Measurements from ENCODE around the gene ALK. TPM values are rescaled to one million over a fixed set of nuclear protein-coding genes. Genes with fewer than 3 reads are reported as not detected.
A peak's percentile ranks its signal among the peaks of the same experiment; 100 is the strongest.

The ALK gene
- polyA plus RNA-seq, 1 of the 3 experiments (the other 2 are of a cell fraction) = 0.30 TPM

- ChIA-PET POLR2A (interaction anchor here (0.7 kb wide), 1 partner anchor 21 kb away, joined by 3 read pairs; no protein-coding TSS in a partner anchor), CTCF (interaction anchor here (0.6 to 1.0 kb wide), 2 partner anchors 15 to 56 kb away, joined by 3 read pairs; no protein-coding TSS in a partner anchor)
- 45% methylated on average over 6 of the region's 6 CpGs for WGBS (ENCODE audit: low lambda C conversion rate)
- H3K4me2 ChIP-seq = no peak overlapping the region
- no peaks in the 10 kb centered on the region for H3K79me2 ChIP-seq (ENCODE audit: insufficient read depth)
- H3K9me2 ChIP-seq = no peaks in the 10 kb centered on the region
- no peaks in the 10 kb centered on the region for H3K27me3 ChIP-seq (ENCODE audit: insufficient read depth)
- no peaks in the 10 kb centered on the region for H4K20me1 ChIP-seq (ENCODE audit: insufficient read depth)
- H3K4me1 ChIP-seq (ENCODE audit: control insufficient read depth in 1 of 2, insufficient read depth in 2 of 2, low read depth in 1 of 2, low read length in 1 of 2) = peaks cover 0 to 35% of the 10 kb centered on the region in 2 experiments; a peak in 1 of 4 replicates
- H3K9ac ChIP-seq = no peak overlapping the region
- no peak overlapping the region; a peak in 1 of 4 replicates for H3K27ac ChIP-seq (ENCODE audit: low read depth in 2 of 2, low read length in 1 of 2)
- H3K9me3 ChIP-seq = no peaks in the 10 kb centered on the region
- H2AFZ ChIP-seq (ENCODE audit: low read depth) = no peak overlapping the region
- TF ChIP-seq SMC3 (IDR thresholded peaks at IDR 0.05; ENCODE audit: low read depth, low read length) (no peak), NRF1 (IDR thresholded peaks at IDR 0.05; ENCODE audit: low read depth, low read length) (no peak), RFX5 (IDR thresholded peaks at IDR 0.05; ENCODE audit: low read length) (no peak), GATA2 (CRISPR knock-in tag; IDR thresholded peaks at IDR 0.05) (no peak), TAF1 (IDR thresholded peaks at IDR 0.05; ENCODE audit: borderline replicate concordance, low read depth, low read length) (no peak), EP300 (IDR thresholded peaks at IDR 0.05; ENCODE audit: borderline replicate concordance in 1 of 2, low read depth in 1 of 2, low read length in 1 of 2) (no peak), GABPA (IDR thresholded peaks at IDR 0.05; ENCODE audit: low read depth) (no peak), JUND (IDR thresholded peaks at IDR 0.05) (no peak), MEF2A (IDR thresholded peaks at IDR 0.05; ENCODE audit: borderline replicate concordance, low read depth) (no peak), MAX (IDR thresholded peaks at IDR 0.05; ENCODE audit: low read depth) (no peak), EZH2phosphoT487 (IDR thresholded peaks at IDR 0.05; ENCODE audit: borderline replicate concordance, low read depth) (no peak)
- no peaks in the 10 kb centered on the region for H3F3A ChIP-seq (replicated peaks; ENCODE audit: insufficient read depth)
- no peaks in the 10 kb centered on the region for H3K36me3 ChIP-seq (replicated peaks in 1 of 2; ENCODE audit: control insufficient read depth in 1 of 2, insufficient read depth in 2 of 2, low read length in 1 of 2)
- no peak for DNase-seq
- H3K4me3 ChIP-seq (ENCODE audit: low read depth in 2 of 2, low read length in 1 of 2) = no peak overlapping the region
Observed at GRCh38 chr2:29783666-29784065, 137.7 kb downstream of the ALK start.

GRCh38 chr2:29782549-29783458 lies 138.6 kb downstream of the ALK start:
- Histone ChIP-seq H2AFZ (ENCODE audit: low read depth) (no peak overlapping the region), H4K20me1 (ENCODE audit: insufficient read depth) (no peaks in the 10 kb centered on the region), H3K4me3 (ENCODE audit: low read depth in 2 of 2, low read length in 1 of 2) (no peak overlapping the region), H3K9me3 (no peaks in the 10 kb centered on the region), H3F3A (replicated peaks; ENCODE audit: insufficient read depth) (no peaks in the 10 kb centered on the region), H3K79me2 (ENCODE audit: insufficient read depth) (no peaks in the 10 kb centered on the region), H3K27me3 (ENCODE audit: insufficient read depth) (no peaks in the 10 kb centered on the region), H3K9me2 (no peaks in the 10 kb centered on the region), H3K27ac (ENCODE audit: low read depth in 2 of 2, low read length in 1 of 2) (peak overlapping the region in 1 of 2 experiments; percentile 14; a peak in 1 of 4 replicates), H3K4me1 (ENCODE audit: control insufficient read depth in 1 of 2, insufficient read depth in 2 of 2, low read depth in 1 of 2, low read length in 1 of 2) (peaks cover 0 to 37% of the 10 kb centered on the region in 2 experiments; a peak in 1 of 4 replicates), H3K4me2 (no peak overlapping the region), H3K9ac (no peak overlapping the region), H3K36me3 (replicated peaks in 1 of 2; ENCODE audit: control insufficient read depth in 1 of 2, insufficient read depth in 2 of 2, low read length in 1 of 2) (no peaks in the 10 kb centered on the region)
- ChIA-PET POLR2A (no interaction called here), CTCF (no interaction called here)
- DNase-seq = no peak
- WGBS (ENCODE audit: low lambda C conversion rate) = 36% methylated on average over 7 of the region's 7 CpGs
- TF ChIP-seq IRF3 (IDR thresholded peaks at IDR 0.05; ENCODE audit: low read depth, low read length) (no peak), RFX5 (IDR thresholded peaks at IDR 0.05; ENCODE audit: low read length) (no peak), ZBTB33 (IDR thresholded peaks at IDR 0.05; ENCODE audit: borderline replicate concordance, low read depth) (no peak), PBX3 (IDR thresholded peaks at IDR 0.05) (no peak), TEAD4 (IDR thresholded peaks at IDR 0.05; ENCODE audit: borderline replicate concordance, insufficient read depth) (no peak), YY1 (IDR thresholded peaks at IDR 0.05; ENCODE audit: low read depth) (no peak), RAD21 (IDR thresholded peaks at IDR 0.05; ENCODE audit: low read length) (no peak), NRF1 (IDR thresholded peaks at IDR 0.05; ENCODE audit: low read depth, low read length) (no peak), RXRA (IDR thresholded peaks at IDR 0.05; ENCODE audit: borderline replicate concordance, low read depth) (no peak), EP300 (IDR thresholded peaks at IDR 0.05; ENCODE audit: borderline replicate concordance in 1 of 2, low read depth in 1 of 2, low read length in 1 of 2) (no peak), MEF2A (IDR thresholded peaks at IDR 0.05; ENCODE audit: borderline replicate concordance, low read depth) (no peak), FOXJ3 (CRISPR knock-in tag; IDR thresholded peaks at IDR 0.05) (no peak), CTCF (IDR thresholded peaks at IDR 0.05) (no peak)
